Esophagus squamous epithelium (tissue), 4 donors: Measurements from ENCODE around the gene C6orf52.

Experiments
- CTCF ChIP-seq, 6 experiments: fragments of 450-650 bp in 4 of 6; fragments of 200-600 bp in 2 of 6; sonication (generic) in 2 of 6; IDR thresholded peaks; one replicate each; pipeline ENCODE4 v1.5.1; 2016 to 2019; ENCODE audit warnings: antibody characterized with exemption in 6 of 6, mild to moderate bottlenecking in 4 of 6, moderate library complexity in 4 of 6
- POLR2A ChIP-seq, 4 donors: fragments of 450-650 bp; IDR thresholded peaks; one replicate each; pipeline ENCODE4 v1.6.1; 2017; ENCODE audit warnings: antibody characterized with exemption in 4 of 4, mild to moderate bottlenecking in 4 of 4, moderate library complexity in 3 of 4

DNA sequence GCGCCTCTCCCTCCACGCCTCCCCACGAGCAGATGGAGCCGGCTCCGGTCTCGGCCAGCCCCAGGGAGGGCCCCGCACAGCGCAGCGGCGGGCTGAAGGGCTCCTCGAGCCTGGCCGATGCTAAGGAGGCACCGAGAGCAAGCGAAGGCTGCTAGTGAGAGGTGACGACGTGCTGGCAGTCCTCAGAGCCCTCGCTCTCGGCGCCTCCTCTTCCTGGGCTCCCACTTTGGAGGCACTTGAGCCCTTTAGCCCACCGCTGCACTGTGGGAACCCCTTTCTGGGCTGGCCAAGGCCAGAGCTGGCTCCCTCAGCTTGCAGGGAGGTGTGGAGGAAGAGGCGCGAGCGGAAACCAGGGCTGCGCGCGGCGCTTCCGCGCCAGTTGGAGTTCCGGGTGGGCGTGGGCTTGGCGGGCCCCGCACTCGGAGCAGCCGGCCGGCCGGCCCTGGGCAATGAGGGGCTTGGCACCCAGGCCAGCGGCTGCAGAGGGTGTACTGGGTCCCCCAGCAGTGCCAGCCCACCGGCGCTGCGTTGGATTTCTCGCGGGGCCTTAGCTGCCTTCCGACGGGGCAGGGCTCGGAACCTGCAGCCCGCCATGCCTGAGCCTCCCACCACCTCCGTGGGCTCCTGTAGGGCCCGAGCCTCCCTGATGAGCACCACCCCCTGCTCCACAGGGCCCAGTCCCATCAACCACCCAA, 26.0 kb upstream of the C6orf52 start:
- TF ChIP-seq CTCF (IDR thresholded peaks at IDR 0.05) (no peak), POLR2A (IDR thresholded peaks at IDR 0.05) (peak in 3 of 4 donors; percentile 25 to 47 (median 44))
